ENCODE data around the gene PDSS2.

GRCh38 chr6:107217248-107217647 is 242.1 kb downstream of the PDSS2 start:
- TF ChIP-seq CTCF (conservative IDR thresholded peaks at IDR 0.05 in 1 of 2, IDR thresholded peaks at IDR 0.05 in 1 of 2; ENCODE audit: extremely low read depth in 1 of 2, insufficient read depth in 1 of 2, low read depth in 1 of 2, low read length in 2 of 2), result no peak
- no peak for TF ChIP-seq EZH2 (IDR thresholded peaks at IDR 0.05; ENCODE audit: borderline replicate concordance, low read length)

Data from mammary epithelial cell (primary cell).